IMR-90 (cell line): ENCODE measurements around the gene MGA. TPM values are rescaled to one million over a fixed set of nuclear protein-coding genes. Genes with fewer than 3 reads are reported as not detected.

Source experiments
- ATAC-seq: fragments of 200-7000 bp; cut with Tn5 transposase; 2 replicates; pipeline ENCODE4 v1.9.1; 2020; ENCODE audit warnings: low read depth, mild to moderate bottlenecking, moderate library complexity
- BruUV-seq: library from RNA; stranded (reverse); fragments of 400-500 nt; replicated peaks from 2 replicates; lab custom pipeline; 2021; lab: Mats Ljungman, UMichigan
- CTCF ChIA-PET: fragments of 300-600 bp; formaldehyde crosslinking; extraction: SDS; loops from one replicate; lab custom pipeline; 2021; ENCODE audit warnings: antibody characterized with exemption; lab: Yijun Ruan, JAX
- POLR2A ChIA-PET: fragments of 300-600 bp; sonication (Branson Sonifier 250); formaldehyde crosslinking; loops from one replicate; lab custom pipeline; 2022; ENCODE audit warnings: antibody characterized with exemption; ENCODE audit not compliant: unreplicated experiment; lab: Charles Lee
- DNase-seq: peaks from one replicate; pipeline ENCODE4 v3.0.0; 2013
- H2AFZ ChIP-seq: replicated peaks from 2 replicates; pipeline ENCODE3; 2013; ENCODE audit warnings: low read length, mild to moderate bottlenecking; ENCODE audit not compliant: poor library complexity
- H2AK5ac ChIP-seq: 2 replicates; pipeline ENCODE4 v1.6.1; 2013; ENCODE audit warnings: low read depth, low read length, inconsistent platforms
- H2AK9ac ChIP-seq: replicated peaks from 2 replicates; pipeline ENCODE3; 2013; ENCODE audit warnings: mild to moderate bottlenecking, low read depth, low read length, moderate library complexity; ENCODE audit not compliant: poor library complexity
- H2BK120ac ChIP-seq: 2 replicates; pipeline ENCODE4 v1.6.1; 2013; ENCODE audit warnings: low read depth, low read length, inconsistent platforms
- H2BK15ac ChIP-seq: 3 replicates; pipeline ENCODE4 v1.6.1; 2013; ENCODE audit warnings: low read depth, low read length, inconsistent platforms
- H2BK20ac ChIP-seq: 2 replicates; pipeline ENCODE4 v1.6.1; 2013; ENCODE audit warnings: low read depth, mild to moderate bottlenecking, inconsistent platforms, low read length, moderate library complexity
- H2BK5ac ChIP-seq: 2 replicates; pipeline ENCODE4 v1.6.1; 2013; ENCODE audit warnings: mild to moderate bottlenecking, low read depth, low read length, inconsistent platforms; ENCODE audit not compliant: poor library complexity, severe bottlenecking
- H3K14ac ChIP-seq: replicated peaks from 2 replicates; pipeline ENCODE4 v1.6.1; 2013; ENCODE audit warnings: low read depth, low read length, inconsistent platforms
- H3K18ac ChIP-seq: 2 replicates; pipeline ENCODE4 v1.6.1; 2013; ENCODE audit warnings: low read depth, low read length, control low read depth
- H3K23ac ChIP-seq: 2 replicates; pipeline ENCODE4 v1.6.1; 2013; ENCODE audit warnings: low read depth, low read length, inconsistent platforms
- H3K27ac ChIP-seq: 2 replicates; pipeline ENCODE4 v1.5.1; 2013; ENCODE audit warnings: mild to moderate bottlenecking, control low read depth, low read length; ENCODE audit not compliant: insufficient read depth
- H3K27me3 ChIP-seq: 2 replicates; pipeline ENCODE4 v1.6.1; 2013; ENCODE audit warnings: low read length; ENCODE audit not compliant: control insufficient read depth, insufficient read depth
- H3K36me3 ChIP-seq: 2 replicates; pipeline ENCODE4 v1.6.1; 2013; ENCODE audit warnings: low read length, mixed read lengths; ENCODE audit not compliant: control insufficient read depth, insufficient read depth
- H3K4ac ChIP-seq: 2 replicates; pipeline ENCODE4 v1.6.1; 2013; ENCODE audit warnings: low read depth, low read length, inconsistent platforms
- H3K4me1 ChIP-seq: 2 replicates; pipeline ENCODE4 v1.6.1; 2013; ENCODE audit warnings: low read length, mixed read lengths; ENCODE audit not compliant: control insufficient read depth, insufficient read depth
- H3K4me2 ChIP-seq: 2 replicates; pipeline ENCODE4 v1.6.1; 2013; ENCODE audit warnings: low read depth, mild to moderate bottlenecking, control low read depth, low read length, moderate library complexity
- H3K4me3 ChIP-seq: 2 replicates; pipeline ENCODE4 v1.5.1; 2013; ENCODE audit warnings: low read depth, mild to moderate bottlenecking, control low read depth, low read length, moderate library complexity; ENCODE audit not compliant: insufficient read depth
- H3K56ac ChIP-seq: 2 replicates; pipeline ENCODE4 v1.6.1; 2013; ENCODE audit warnings: low read length, inconsistent platforms; ENCODE audit not compliant: insufficient read depth; ENCODE audit errors: extremely low read depth
- H3K79me1 ChIP-seq, 2 experiments: 2 replicates each; pipeline ENCODE4 v1.6.1; 2013; ENCODE audit warnings: low read length in 2 of 2, inconsistent platforms in 1 of 2, low read depth in 1 of 2
- H3K9ac ChIP-seq: 2 replicates; pipeline ENCODE4 v1.6.1; 2013; ENCODE audit warnings: low read depth, low read length, control low read depth
- H3K9me1 ChIP-seq: 2 replicates; pipeline ENCODE4 v1.6.1; 2013; ENCODE audit warnings: low read length, inconsistent platforms; ENCODE audit not compliant: insufficient read depth
- H3K9me3 ChIP-seq: 2 replicates; pipeline ENCODE4 v1.6.1; 2013; ENCODE audit warnings: low read length; ENCODE audit not compliant: control insufficient read depth, insufficient read depth
- H4K20me1 ChIP-seq: 2 replicates; pipeline ENCODE4 v1.6.1; 2013; ENCODE audit warnings: low read length, inconsistent platforms; ENCODE audit not compliant: insufficient read depth
- H4K5ac ChIP-seq: 2 replicates; pipeline ENCODE4 v1.6.1; 2013; ENCODE audit warnings: mild to moderate bottlenecking, low read depth, low read length, control low read depth
- H4K8ac ChIP-seq, 2 experiments: 2 replicates each; pipeline ENCODE4 v1.6.1; 2013; ENCODE audit warnings: low read depth in 2 of 2, low read length in 2 of 2, control low read depth in 1 of 2, inconsistent platforms in 1 of 2
- H4K91ac ChIP-seq: 2 replicates; pipeline ENCODE4 v1.6.1; 2013; ENCODE audit warnings: low read depth, low read length, inconsistent platforms; ENCODE audit not compliant: insufficient read depth
- BHLHE40 ChIP-seq: fragments of 150-350 bp; IDR thresholded peaks from 2 replicates; pipeline ENCODE4 v1.6.1; 2016; ENCODE audit warnings: mild to moderate bottlenecking, low read depth, low read length
- CEBPB ChIP-seq: IDR thresholded peaks from 2 replicates; pipeline ENCODE4 v1.6.1; 2012; ENCODE audit warnings: low read depth, low read length, improper control_type of control experiment
- CHD1 ChIP-seq: IDR thresholded peaks from 2 replicates; pipeline ENCODE4 v1.6.1; 2012; ENCODE audit warnings: low read depth, low read length, improper control_type of control experiment
- CTCF ChIP-seq: conservative IDR thresholded peaks from 2 replicates; pipeline ENCODE4 v1.5.1; 2012; ENCODE audit warnings: mild to moderate bottlenecking, low read depth, low read length, improper control_type of control experiment
- ELK1 ChIP-seq: fragments of 150-350 bp; IDR thresholded peaks from 2 replicates; pipeline ENCODE4 v1.6.1; 2016; ENCODE audit warnings: low read depth, mild to moderate bottlenecking, low read length, moderate library complexity, borderline replicate concordance
- FOS ChIP-seq: fragments of 150-350 bp; IDR thresholded peaks from 2 replicates; pipeline ENCODE4 v1.6.1; 2016; ENCODE audit warnings: low read depth, low read length
- MAFK ChIP-seq: IDR thresholded peaks from 2 replicates; pipeline ENCODE4 v1.6.1; 2012; ENCODE audit warnings: low read depth, low read length, improper control_type of control experiment
- MAZ ChIP-seq: IDR thresholded peaks from 2 replicates; pipeline ENCODE4 v1.6.1; 2012; ENCODE audit warnings: low read depth, mild to moderate bottlenecking, low read length, improper control_type of control experiment, moderate library complexity, borderline replicate concordance
- MXI1 ChIP-seq: IDR thresholded peaks from 2 replicates; pipeline ENCODE4 v1.6.1; 2012; ENCODE audit warnings: low read depth, mild to moderate bottlenecking, low read length, moderate library complexity, borderline replicate concordance
- NFE2L2 ChIP-seq: fragments of 150-350 bp; IDR thresholded peaks from 2 replicates; pipeline ENCODE4 v1.6.1; 2016; ENCODE audit warnings: low read depth, mild to moderate bottlenecking, low read length
- POLR2A ChIP-seq: IDR thresholded peaks from 2 replicates; pipeline ENCODE4 v1.6.1; 2012; ENCODE audit warnings: mild to moderate bottlenecking, low read depth, low read length
- RCOR1 ChIP-seq: IDR thresholded peaks from 2 replicates; pipeline ENCODE4 v1.6.1; 2012; ENCODE audit warnings: mild to moderate bottlenecking, low read length, improper control_type of control experiment; ENCODE audit not compliant: insufficient replicate concordance
- RFX5 ChIP-seq: IDR thresholded peaks from 2 replicates; pipeline ENCODE4 v1.8.0; 2012; ENCODE audit warnings: low read depth, mild to moderate bottlenecking, low read length, moderate library complexity
- USF2 ChIP-seq: fragments of 150-350 bp; IDR thresholded peaks from 2 replicates; pipeline ENCODE4 v1.6.1; 2017; ENCODE audit warnings: mild to moderate bottlenecking, antibody characterized with exemption, low read length, low read depth
- WGBS, 2 experiments: methylation state at CpG; one replicate each; pipeline versions ENCODE4 v1.1.5 to v1.1.7; 2013; ENCODE audit warnings: missing lambda C conversion rate in 2 of 2; ENCODE audit not compliant: insufficient read length in 1 of 2; ENCODE audit errors: extremely low coverage in 2 of 2; 5-methylcytosine and 5-hydroxymethylcytosine counted together
- dilution Hi-C: fragments of 300-500 bp; cut with HindIII; formaldehyde crosslinking; loops from one replicate; pipeline ENCODE4 v1.14.3; 2018; ENCODE audit warnings: low sequenced_read_pairs; ENCODE audit not compliant: unreplicated experiment
- in situ Hi-C: fragments of 300-500 bp; cut with MboI; formaldehyde crosslinking; loops from 3 replicates; pipeline ENCODE4 v1.14.3; 2019; ENCODE audit warnings: low sequenced_read_pairs, inconsistent platforms, mixed read lengths
- intact Hi-C: fragments of 100-400 bp; cut with micrococcal nuclease; formaldehyde crosslinking; loops from 2 replicates; pipeline ENCODE4 v1.10.0; 2022
- polyA plus RNA-seq, 3 experiments: library from polyadenylated mRNA; depleted of rRNA; stranded (reverse); fragments of >200 nt; gene quantifications; 2 replicates each; pipeline ENCODE4 v1.2.3, GENCODE V29; 2012; ENCODE audit warnings: low replicate concordance in 1 of 3
- total RNA-seq: library from RNA; depleted of rRNA; stranded (reverse); fragments of >200 nt; gene quantifications from 2 replicates; pipeline ENCODE4 v1.2.3, GENCODE V29; 2012

MGA gene
- total and polyA plus RNA-seq, 2 of the 4 experiments (the other 2 are of a cell fraction) = 3.2 to 38.0 TPM

- Histone ChIP-seq H2BK120ac (peak overlapping the region; percentile 25; the same call in 1 of the 2 replicates), H3K4ac (peak overlapping the region; percentile 7), H3K4me2 (peak overlapping the region; percentile 48; the same call in 1 of the 2 replicates), H3K4me1 (peaks cover 16% of the 10 kb centered on the region), H4K8ac (no peak overlapping the region; a peak in 1 of 4 replicates), H2BK15ac (peak overlapping the region; percentile 1; the same call in 1 of the 3 replicates), H3K27ac (peak overlapping the region; percentile 40; the same call in 1 of the 2 replicates), H4K20me1 (peaks cover 26% of the 10 kb centered on the region), H3K79me1 (peaks cover 40 to 87% of the 10 kb centered on the region in 2 experiments), H3K36me3 (no peaks in the 10 kb centered on the region), H4K5ac (no peak overlapping the region), H2AK5ac (peak overlapping the region; percentile 33; the same call in 1 of the 2 replicates), H3K23ac (peak overlapping the region; percentile 4; the same call in 1 of the 2 replicates), H3K4me3 (no peak overlapping the region), H2BK20ac (peak overlapping the region; percentile 56), H3K9ac (no peak overlapping the region), H3K27me3 (no peaks in the 10 kb centered on the region), H3K9me1 (peaks cover 16% of the 10 kb centered on the region), H2AFZ (no peak overlapping the region), H2BK5ac (peak overlapping the region; percentile 46), H3K9me3 (no peaks in the 10 kb centered on the region), H3K56ac (no peak overlapping the region; the same call in 1 of the 2 replicates), H3K18ac (no peak overlapping the region), H2AK9ac (no peak overlapping the region), H3K14ac (no peak overlapping the region; the same call in 1 of the 2 replicates), H4K91ac (peak overlapping the region; percentile 1; the same call in 1 of the 2 replicates)
- 100% methylated on average over 1 of the region's 4 CpGs; no CpG with 5 or more reads in 1 of the 2 experiments for WGBS, 2 experiments
- no TSS peak for BruUV-seq
- in situ Hi-C loops (no loop called here), intact Hi-C loops (loop anchor here (10.0 kb wide), 1 partner anchor 175 kb away; no protein-coding TSS in a partner anchor), dilution Hi-C loops (no loop called here)
- CTCF ChIA-PET = no interaction called here
- POLR2A ChIA-PET = no interaction called here
- TF ChIP-seq MXI1 (no peak), CTCF (no peak), NFE2L2 (no peak), ELK1 (no peak), RCOR1 (no peak), FOS (no peak), USF2 (no peak), CHD1 (no peak), BHLHE40 (no peak), POLR2A (no peak), MAFK (no peak), RFX5 (no peak), MAZ (no peak), CEBPB (no peak)
- ATAC-seq (peak; percentile 8; the same call in 1 of the 2 replicates), DNase-seq (no peak)
These were observed 119.5 kb downstream of the MGA start for GRCh38 chr15:41779662-41780157.
